SK-N-SH (cell line): ENCODE results near the gene LRRC56.
A peak's percentile ranks its signal among the peaks of the same experiment; 100 is the strongest.

ENCODE experiments used
- ELF1 ChIP-seq: IDR thresholded peaks from 2 replicates; pipeline ENCODE4 v1.4.0; 2012
- EP300 ChIP-seq, 2 experiments: IDR thresholded peaks; 2 replicates each; pipeline versions ENCODE4 v1.4.0 to v1.6.1; 2012; ENCODE audit warnings: borderline replicate concordance in 1 of 2, low read depth in 1 of 2, low read length in 1 of 2
- EZH2phosphoT487 ChIP-seq: fragments of 200-600 bp; sonication (generic); IDR thresholded peaks from 2 replicates; pipeline ENCODE4 v1.6.1; 2017; ENCODE audit warnings: low read depth, mixed run types, mild to moderate bottlenecking, antibody characterized with exemption, moderate library complexity, borderline replicate concordance
- GABPA ChIP-seq: IDR thresholded peaks from 2 replicates; pipeline ENCODE4 v1.4.0; 2012; ENCODE audit warnings: low read depth, mild to moderate bottlenecking
- MXI1 ChIP-seq: IDR thresholded peaks from 2 replicates; pipeline ENCODE4 v1.6.1; 2012; ENCODE audit warnings: mild to moderate bottlenecking, low read depth, low read length, improper control_type of control experiment
- RAD21 ChIP-seq: IDR thresholded peaks from 2 replicates; pipeline ENCODE4 v1.6.1; 2012; ENCODE audit warnings: mild to moderate bottlenecking, low read length
- RFX5 ChIP-seq: IDR thresholded peaks from 2 replicates; pipeline ENCODE4 v1.6.1; 2012; ENCODE audit warnings: mild to moderate bottlenecking, improper control_type of control experiment, low read length
- SIN3A ChIP-seq: IDR thresholded peaks from 2 replicates; pipeline ENCODE4 v1.6.1; 2012; ENCODE audit warnings: low read depth, mild to moderate bottlenecking, low read length, moderate library complexity, borderline replicate concordance
- YY1 ChIP-seq: IDR thresholded peaks from 2 replicates; pipeline ENCODE4 v1.4.0; 2012; ENCODE audit warnings: low read depth, mild to moderate bottlenecking
- TF ChIP-seq, protein P1 (sequence below): IDR thresholded peaks from 2 replicates; pipeline ENCODE4 v1.6.1; 2012; ENCODE audit warnings: mild to moderate bottlenecking, low read depth, low read length, moderate library complexity
- TF ChIP-seq, protein P2 (sequence below): fragments of 150-350 bp; IDR thresholded peaks from 2 replicates; pipeline ENCODE4 v1.6.1; 2017; ENCODE audit warnings: antibody characterized with exemption, low read length, low read depth, borderline replicate concordance
- TF ChIP-seq, protein P3 (sequence below): IDR thresholded peaks from 2 replicates; pipeline ENCODE4 v1.4.0; 2012; ENCODE audit warnings: low read depth
- TF ChIP-seq, protein P4 (sequence below): fragments of 200-600 bp; sonication (generic); IDR thresholded peaks from 2 replicates; pipeline ENCODE4 v1.6.1; 2017; ENCODE audit warnings: antibody characterized with exemption, mild to moderate bottlenecking, moderate library complexity

DNA sequence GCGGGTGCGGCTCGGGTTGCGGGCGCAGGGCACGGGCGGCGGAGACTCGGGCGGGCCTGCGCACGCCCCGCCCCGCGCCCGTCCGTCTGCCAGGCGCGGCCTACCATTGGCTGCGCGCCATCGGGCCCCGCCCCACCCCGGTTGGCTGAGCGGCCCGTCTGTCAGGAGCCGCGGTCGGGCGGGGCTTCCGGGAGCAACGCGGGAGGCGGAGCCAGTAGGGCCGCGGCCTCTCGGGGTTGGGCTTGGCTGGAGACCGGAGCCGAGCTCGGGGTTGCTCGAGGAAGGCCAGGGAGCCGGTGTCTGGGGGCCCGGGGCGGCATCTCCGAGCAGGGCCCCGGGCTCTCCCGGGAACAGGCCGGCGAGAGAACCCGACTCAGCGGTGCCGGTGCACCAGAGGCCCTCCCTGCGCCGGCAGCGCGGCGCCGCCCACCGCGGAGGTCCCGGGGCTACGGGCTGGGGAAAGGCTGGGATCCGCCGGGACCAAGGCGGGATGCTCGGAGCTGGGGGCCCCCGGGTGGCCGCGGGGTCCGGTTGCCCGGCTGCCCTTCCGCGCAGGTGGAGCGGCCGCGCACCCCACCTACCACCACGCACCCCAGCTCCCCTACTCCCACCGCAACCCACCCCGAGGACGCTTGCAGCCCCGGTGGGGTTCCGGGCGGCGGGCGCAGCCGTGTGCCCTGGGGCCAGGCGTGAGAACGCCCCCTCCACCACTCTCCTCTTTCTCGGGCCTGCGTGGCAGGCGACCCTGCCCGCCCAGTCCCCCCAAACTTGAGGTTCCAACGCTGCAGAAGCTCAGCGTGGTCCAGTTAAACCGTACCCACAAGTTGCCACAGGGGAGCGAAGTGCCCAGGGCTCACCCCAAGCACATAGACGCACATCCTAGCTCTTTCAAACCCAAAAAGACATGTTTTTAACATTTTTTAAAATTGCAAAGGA is 1.5 kb upstream of the LRRC56 start, which contains the start of gene HRAS:
- TF ChIP-seq GABPA (peak; percentile 78), EZH2phosphoT487 (no peak), YY1 (no peak), EP300 (IDR thresholded peaks at IDR 0.05; ENCODE audit: borderline replicate concordance in 1 of 2, low read depth in 1 of 2, low read length in 1 of 2) (no peak), RFX5 (no peak), MXI1 (no peak), SIN3A (no peak; the same call in 1 of the 2 replicates), RAD21 (no peak), ELF1 (peak; percentile 64; the same call in 1 of the 2 replicates)
- TF ChIP-seq, protein P1, sequence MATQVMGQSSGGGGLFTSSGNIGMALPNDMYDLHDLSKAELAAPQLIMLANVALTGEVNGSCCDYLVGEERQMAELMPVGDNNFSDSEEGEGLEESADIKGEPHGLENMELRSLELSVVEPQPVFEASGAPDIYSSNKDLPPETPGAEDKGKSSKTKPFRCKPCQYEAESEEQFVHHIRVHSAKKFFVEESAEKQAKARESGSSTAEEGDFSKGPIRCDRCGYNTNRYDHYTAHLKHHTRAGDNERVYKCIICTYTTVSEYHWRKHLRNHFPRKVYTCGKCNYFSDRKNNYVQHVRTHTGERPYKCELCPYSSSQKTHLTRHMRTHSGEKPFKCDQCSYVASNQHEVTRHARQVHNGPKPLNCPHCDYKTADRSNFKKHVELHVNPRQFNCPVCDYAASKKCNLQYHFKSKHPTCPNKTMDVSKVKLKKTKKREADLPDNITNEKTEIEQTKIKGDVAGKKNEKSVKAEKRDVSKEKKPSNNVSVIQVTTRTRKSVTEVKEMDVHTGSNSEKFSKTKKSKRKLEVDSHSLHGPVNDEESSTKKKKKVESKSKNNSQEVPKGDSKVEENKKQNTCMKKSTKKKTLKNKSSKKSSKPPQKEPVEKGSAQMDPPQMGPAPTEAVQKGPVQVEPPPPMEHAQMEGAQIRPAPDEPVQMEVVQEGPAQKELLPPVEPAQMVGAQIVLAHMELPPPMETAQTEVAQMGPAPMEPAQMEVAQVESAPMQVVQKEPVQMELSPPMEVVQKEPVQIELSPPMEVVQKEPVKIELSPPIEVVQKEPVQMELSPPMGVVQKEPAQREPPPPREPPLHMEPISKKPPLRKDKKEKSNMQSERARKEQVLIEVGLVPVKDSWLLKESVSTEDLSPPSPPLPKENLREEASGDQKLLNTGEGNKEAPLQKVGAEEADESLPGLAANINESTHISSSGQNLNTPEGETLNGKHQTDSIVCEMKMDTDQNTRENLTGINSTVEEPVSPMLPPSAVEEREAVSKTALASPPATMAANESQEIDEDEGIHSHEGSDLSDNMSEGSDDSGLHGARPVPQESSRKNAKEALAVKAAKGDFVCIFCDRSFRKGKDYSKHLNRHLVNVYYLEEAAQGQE: no peak
- TF ChIP-seq, protein P2, sequence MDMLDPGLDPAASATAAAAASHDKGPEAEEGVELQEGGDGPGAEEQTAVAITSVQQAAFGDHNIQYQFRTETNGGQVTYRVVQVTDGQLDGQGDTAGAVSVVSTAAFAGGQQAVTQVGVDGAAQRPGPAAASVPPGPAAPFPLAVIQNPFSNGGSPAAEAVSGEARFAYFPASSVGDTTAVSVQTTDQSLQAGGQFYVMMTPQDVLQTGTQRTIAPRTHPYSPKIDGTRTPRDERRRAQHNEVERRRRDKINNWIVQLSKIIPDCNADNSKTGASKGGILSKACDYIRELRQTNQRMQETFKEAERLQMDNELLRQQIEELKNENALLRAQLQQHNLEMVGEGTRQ: no peak
- TF ChIP-seq, protein P3, sequence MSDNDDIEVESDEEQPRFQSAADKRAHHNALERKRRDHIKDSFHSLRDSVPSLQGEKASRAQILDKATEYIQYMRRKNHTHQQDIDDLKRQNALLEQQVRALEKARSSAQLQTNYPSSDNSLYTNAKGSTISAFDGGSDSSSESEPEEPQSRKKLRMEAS: no peak
- TF ChIP-seq, protein P4, sequence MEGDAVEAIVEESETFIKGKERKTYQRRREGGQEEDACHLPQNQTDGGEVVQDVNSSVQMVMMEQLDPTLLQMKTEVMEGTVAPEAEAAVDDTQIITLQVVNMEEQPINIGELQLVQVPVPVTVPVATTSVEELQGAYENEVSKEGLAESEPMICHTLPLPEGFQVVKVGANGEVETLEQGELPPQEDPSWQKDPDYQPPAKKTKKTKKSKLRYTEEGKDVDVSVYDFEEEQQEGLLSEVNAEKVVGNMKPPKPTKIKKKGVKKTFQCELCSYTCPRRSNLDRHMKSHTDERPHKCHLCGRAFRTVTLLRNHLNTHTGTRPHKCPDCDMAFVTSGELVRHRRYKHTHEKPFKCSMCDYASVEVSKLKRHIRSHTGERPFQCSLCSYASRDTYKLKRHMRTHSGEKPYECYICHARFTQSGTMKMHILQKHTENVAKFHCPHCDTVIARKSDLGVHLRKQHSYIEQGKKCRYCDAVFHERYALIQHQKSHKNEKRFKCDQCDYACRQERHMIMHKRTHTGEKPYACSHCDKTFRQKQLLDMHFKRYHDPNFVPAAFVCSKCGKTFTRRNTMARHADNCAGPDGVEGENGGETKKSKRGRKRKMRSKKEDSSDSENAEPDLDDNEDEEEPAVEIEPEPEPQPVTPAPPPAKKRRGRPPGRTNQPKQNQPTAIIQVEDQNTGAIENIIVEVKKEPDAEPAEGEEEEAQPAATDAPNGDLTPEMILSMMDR: no peak
